ENCODE measurements around the gene HOXC5. TPM values are rescaled to one million over a fixed set of nuclear protein-coding genes. Genes with fewer than 3 reads are reported as not detected.

HOXC5 gene
- total RNA-seq, 4 donors from 2014 or later = 0.36 to 1.4 TPM; not detected in 2

GRCh38 chr12:54016478-54016964, 16.3 kb upstream of the HOXC5 start:
- peaks cover 52 to 61% of the 10 kb centered on the region in 2 donors for H3K4me1 ChIP-seq
- TF ChIP-seq POLR2A (IDR thresholded peaks at IDR 0.05) (peak in 1 of 2 donors; percentile 15), CTCF (IDR thresholded peaks at IDR 0.05 in 4 of 5, conservative IDR thresholded peaks at IDR 0.05 in 1 of 5) (no peak)
- H3K9me3 ChIP-seq = no peaks in the 10 kb centered on the region
- no peaks in the 10 kb centered on the region for H3K27me3 ChIP-seq
- intact Hi-C loops (cut with DNase I; ENCODE audit: low total_unique reads) (loop anchor here (5.0 kb wide), 1 partner anchor 266 kb away; the partner anchor contains the start of genes CBX5 and HNRNPA1), in situ Hi-C loops (cut with MboI; ENCODE audit: low sequenced_read_pairs in 4 of 4) (loop anchor here in 2 of 4 donors (10.0 to 25.0 kb wide), 2 partner anchors 188 to 346 kb away; partner anchors contain the start of gene GPR84 (in 2 of the 2))
- H3K27ac ChIP-seq = peak overlapping the region; percentile 94 to 100 (median 98)
- DNase-seq = no peak
- no peaks in the 10 kb centered on the region for H3K36me3 ChIP-seq
- peak overlapping the region; percentile 62 to 70 (median 68) for H3K4me3 ChIP-seq
- ATAC-seq = no peak

- Histone ChIP-seq H3K36me3 (no peaks in the 10 kb centered on the region), H3K27me3 (no peaks in the 10 kb centered on the region), H3K4me3 (peak overlapping the region; percentile 62 to 70 (median 68)), H3K9me3 (no peaks in the 10 kb centered on the region), H3K4me1 (peaks cover 56 to 63% of the 10 kb centered on the region in 2 donors), H3K27ac (peak overlapping the region; percentile 94 to 100 (median 98))
- DNase-seq (peak; percentile 73 to 88), ATAC-seq (peak; percentile 49 to 51)
- TF ChIP-seq POLR2A (IDR thresholded peaks at IDR 0.05) = no peak
- no peak for TF ChIP-seq CTCF (IDR thresholded peaks at IDR 0.05 in 4 of 5, conservative IDR thresholded peaks at IDR 0.05 in 1 of 5)
- in situ Hi-C loops (cut with MboI; ENCODE audit: low sequenced_read_pairs in 4 of 4) = loop anchor here in 2 of 4 donors (10.0 to 25.0 kb wide), 2 partner anchors 188 to 345 kb away; partner anchors contain the start of gene GPR84 (in 2 of the 2)
- intact Hi-C loops (cut with DNase I; ENCODE audit: low total_unique reads) = loop anchor here (5.0 kb wide), 1 partner anchor 265 kb away; the partner anchor contains the start of genes CBX5 and HNRNPA1
Observed at GRCh38 chr12:54017027-54017788, 15.6 kb upstream of the HOXC5 start.

- Histone ChIP-seq H3K4me3 (peak overlapping the region; percentile 62 to 70 (median 68)), H3K4me1 (peaks cover 59 to 71% of the 10 kb centered on the region in 2 donors), H3K36me3 (no peaks in the 10 kb centered on the region), H3K9me3 (no peaks in the 10 kb centered on the region), H3K27me3 (no peaks in the 10 kb centered on the region), H3K27ac (peak overlapping the region; percentile 94 to 100 (median 98))
- intact Hi-C loops (cut with DNase I; ENCODE audit: low total_unique reads) = loop anchor here (2.0 to 5.0 kb wide), 2 partner anchors 31 to 264 kb away; partner anchors contain the start of genes CBX5 and HNRNPA1
- peak in 1 of 5 experiments; percentile 26 for TF ChIP-seq CTCF (IDR thresholded peaks at IDR 0.05 in 4 of 5, conservative IDR thresholded peaks at IDR 0.05 in 1 of 5)
- peak; percentile 84 to 89 for TF ChIP-seq POLR2A (IDR thresholded peaks at IDR 0.05)
- in situ Hi-C loops (cut with MboI; ENCODE audit: low sequenced_read_pairs in 4 of 4) = loop anchor here in 2 of 4 donors (10.0 to 25.0 kb wide), 2 partner anchors 187 to 344 kb away; partner anchors contain the start of gene GPR84 (in 2 of the 2)
- ATAC-seq (peak; percentile 49 to 56), DNase-seq (peak; percentile 80 to 86)
Observed at GRCh38 chr12:54017878-54018467, 14.9 kb upstream of the HOXC5 start.

GRCh38 chr12:54018468-54018984, 14.3 kb upstream of the HOXC5 start:
- in situ Hi-C loops (cut with MboI; ENCODE audit: low sequenced_read_pairs in 4 of 4) (loop anchor here in 2 of 4 donors (10.0 to 25.0 kb wide), 2 partner anchors 186 to 344 kb away; partner anchors contain the start of gene GPR84 (in 2 of the 2)), intact Hi-C loops (cut with DNase I; ENCODE audit: low total_unique reads) (loop anchor here (2.0 to 5.0 kb wide), 2 partner anchors 32 to 264 kb away; partner anchors contain the start of genes CBX5 and HNRNPA1)

More at GRCh38 chr12:54018468-54018984, 14.3 kb upstream of the HOXC5 start:
- ATAC-seq (peak in 1 of 2 donors; percentile 5), DNase-seq (peak in 1 of 2 donors; percentile 68)
- Histone ChIP-seq H3K9me3 (no peaks in the 10 kb centered on the region), H3K4me3 (peak overlapping the region; percentile 62 to 70 (median 68)), H3K27ac (peak overlapping the region; percentile 94 to 100 (median 98)), H3K4me1 (peaks cover 59 to 74% of the 10 kb centered on the region in 2 donors), H3K27me3 (no peaks in the 10 kb centered on the region), H3K36me3 (no peaks in the 10 kb centered on the region)
- TF ChIP-seq CTCF (IDR thresholded peaks at IDR 0.05 in 4 of 5, conservative IDR thresholded peaks at IDR 0.05 in 1 of 5) (no peak), POLR2A (IDR thresholded peaks at IDR 0.05) (no peak)
